Measurements from ENCODE around the gene YES1. TPM values are rescaled to one million over a fixed set of nuclear protein-coding genes. Genes with fewer than 3 reads are reported as not detected.

The YES1 gene
- total and polyA plus RNA-seq, 2 of the 8 experiments (the other 6 are each of a cell fraction or from before 2014, with no cell fraction given): 14.8 to 94.3 TPM

DNA sequence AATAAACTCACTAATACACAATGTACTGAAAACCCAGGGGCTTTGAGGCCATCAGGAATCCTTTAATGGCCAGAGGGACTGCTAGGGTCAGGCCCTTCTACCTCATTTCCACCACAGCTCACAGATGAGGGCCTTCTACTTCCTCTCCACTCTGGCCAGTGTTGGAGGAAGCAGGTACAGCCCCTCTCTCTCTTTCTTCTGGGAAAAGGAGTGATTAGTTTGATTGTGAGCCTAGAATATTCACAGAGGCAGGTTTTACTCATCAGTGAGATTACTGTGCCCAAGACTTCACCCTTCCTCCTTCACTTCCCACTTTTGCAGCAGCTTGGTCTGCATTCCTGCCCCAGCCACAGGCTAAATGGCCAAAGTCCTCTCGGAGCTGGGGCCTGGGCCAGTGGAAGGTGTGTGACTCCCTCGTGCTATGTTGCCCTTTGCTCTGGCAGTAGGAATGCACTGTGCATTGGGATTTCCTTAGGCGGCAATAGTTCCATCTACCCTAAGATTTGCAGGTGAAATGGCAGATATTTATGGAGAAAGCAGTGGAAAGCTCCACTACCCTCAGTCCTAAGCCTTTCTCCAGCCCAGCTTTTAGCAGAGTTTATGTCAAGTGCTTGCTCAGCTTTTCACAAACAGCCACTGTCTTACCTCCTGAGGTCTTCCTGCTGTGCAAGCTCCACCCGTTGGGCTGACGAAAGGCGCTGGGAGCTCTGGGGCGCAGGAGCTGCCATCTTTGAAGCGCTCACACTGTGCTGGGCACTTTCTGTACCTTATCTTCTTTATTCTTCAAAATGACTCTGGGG, 36.2 kb upstream of the YES1 start (continued):
- TF ChIP-seq POU5F1 (IDR thresholded peaks at IDR 0.05; ENCODE audit: low read depth, low read length) (no peak), CBX5 (IDR thresholded peaks at IDR 0.05; ENCODE audit: low read depth, low read length) (no peak), BRCA1 (IDR thresholded peaks at IDR 0.05; ENCODE audit: low read depth, low read length) (no peak), HDAC2 (IDR thresholded peaks at IDR 0.05; ENCODE audit: borderline replicate concordance in 1 of 2, low read depth in 2 of 2, low read length in 2 of 2) (no peak), EZH2 (IDR thresholded peaks at IDR 0.05; ENCODE audit: low read depth, low read length, severe bottlenecking) (no peak), RXRA (IDR thresholded peaks at IDR 0.05; ENCODE audit: insufficient read depth, low read depth, low read length) (no peak), CBX8 (IDR thresholded peaks at IDR 0.05; ENCODE audit: borderline replicate concordance, low read depth, low read length) (no peak), EGR1 (IDR thresholded peaks at IDR 0.05; ENCODE audit: borderline replicate concordance, low read depth, low read length) (no peak)
